Measurements from ENCODE around the gene CD69.

The CD69 gene

GRCh38 chr12:9755035-9755434, 5.7 kb downstream of the CD69 start:
- Histone ChIP-seq H3K27ac (ENCODE audit: low read length) (no peak overlapping the region), H3K4me1 (ENCODE audit: control insufficient read depth in 1 of 2, insufficient read depth in 2 of 2, low read length in 2 of 2) (peaks cover 0 to 4% of the 10 kb centered on the region in 2 donors), H3K36me3 (ENCODE audit: control insufficient read depth in 1 of 2, insufficient read depth in 2 of 2, low read length in 2 of 2) (no peaks in the 10 kb centered on the region)

GRCh38 chr12:9754099-9754927, 6.4 kb downstream of the CD69 start:
- no peaks in the 10 kb centered on the region for H3K27me3 ChIP-seq (ENCODE audit: low read depth, low read length)
- H3K9me3 ChIP-seq (ENCODE audit: control insufficient read depth in 1 of 2, low read length in 2 of 2) = no peaks in the 10 kb centered on the region
- H3K27ac ChIP-seq (ENCODE audit: low read length) = no peak overlapping the region
- no peaks in the 10 kb centered on the region for H3K36me3 ChIP-seq (ENCODE audit: control insufficient read depth in 1 of 2, insufficient read depth in 2 of 2, low read length in 2 of 2)
- peaks cover 0 to 4% of the 10 kb centered on the region in 2 donors for H3K4me1 ChIP-seq (ENCODE audit: control insufficient read depth in 1 of 2, insufficient read depth in 2 of 2, low read length in 2 of 2)
- no peak overlapping the region for H3K4me3 ChIP-seq (ENCODE audit: low read depth in 1 of 2, low read length in 2 of 2)

More at GRCh38 chr12:9755035-9755434, 5.7 kb downstream of the CD69 start:
- H3K27me3 ChIP-seq (ENCODE audit: low read depth, low read length) = no peaks in the 10 kb centered on the region
- H3K9me3 ChIP-seq (ENCODE audit: control insufficient read depth in 1 of 2, low read length in 2 of 2) = no peaks in the 10 kb centered on the region
- no peak overlapping the region for H3K4me3 ChIP-seq (ENCODE audit: low read depth in 1 of 2, low read length in 2 of 2)

- no peaks in the 10 kb centered on the region for H3K27me3 ChIP-seq (ENCODE audit: low read depth, low read length)
- no peak overlapping the region for H3K4me3 ChIP-seq (ENCODE audit: low read depth in 1 of 2, low read length in 2 of 2)
These were observed 7.2 kb downstream of the CD69 start for GRCh38 chr12:9753498-9753897.

DNA sequence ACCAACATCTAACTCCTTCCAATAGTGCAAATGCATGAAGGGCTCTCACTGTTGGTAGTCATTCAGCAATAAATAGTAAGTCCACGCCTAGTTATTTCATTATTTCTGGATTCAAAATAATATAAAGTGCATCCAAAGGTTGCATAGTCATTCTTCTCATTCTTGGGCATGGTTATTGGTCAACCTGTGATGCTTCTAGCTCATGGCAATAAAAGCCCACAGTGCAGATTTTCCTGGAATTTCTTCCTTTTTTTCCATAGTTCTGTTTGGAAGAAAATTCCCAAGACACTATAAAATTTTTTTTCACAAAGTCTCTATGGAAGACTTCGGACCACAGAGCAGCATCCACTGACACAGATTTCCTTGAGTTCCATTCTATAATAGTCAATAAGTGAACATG, 7.6 kb downstream of the CD69 start:
- H3K4me3 ChIP-seq (ENCODE audit: low read depth in 1 of 2, low read length in 2 of 2) = no peak overlapping the region
- H3K36me3 ChIP-seq (ENCODE audit: control insufficient read depth in 1 of 2, insufficient read depth in 2 of 2, low read length in 2 of 2) = no peaks in the 10 kb centered on the region
- no peaks in the 10 kb centered on the region for H3K9me3 ChIP-seq (ENCODE audit: control insufficient read depth in 1 of 2, low read length in 2 of 2)
- H3K27me3 ChIP-seq (ENCODE audit: low read depth, low read length) = no peaks in the 10 kb centered on the region
- H3K4me1 ChIP-seq (ENCODE audit: control insufficient read depth in 1 of 2, insufficient read depth in 2 of 2, low read length in 2 of 2) = peaks cover 0 to 4% of the 10 kb centered on the region in 2 donors
- H3K27ac ChIP-seq (ENCODE audit: low read length) = no peak overlapping the region

More at GRCh38 chr12:9753498-9753897, 7.2 kb downstream of the CD69 start:
- Histone ChIP-seq H3K4me1 (ENCODE audit: control insufficient read depth in 1 of 2, insufficient read depth in 2 of 2, low read length in 2 of 2) (peaks cover 0 to 4% of the 10 kb centered on the region in 2 donors), H3K9me3 (ENCODE audit: control insufficient read depth in 1 of 2, low read length in 2 of 2) (no peaks in the 10 kb centered on the region), H3K36me3 (ENCODE audit: control insufficient read depth in 1 of 2, insufficient read depth in 2 of 2, low read length in 2 of 2) (no peaks in the 10 kb centered on the region), H3K27ac (ENCODE audit: low read length) (no peak overlapping the region)

- Histone ChIP-seq H3K4me1 (ENCODE audit: control insufficient read depth in 1 of 2, insufficient read depth in 2 of 2, low read length in 2 of 2) (peaks cover 0 to 4% of the 10 kb centered on the region in 2 donors), H3K36me3 (ENCODE audit: control insufficient read depth in 1 of 2, insufficient read depth in 2 of 2, low read length in 2 of 2) (no peaks in the 10 kb centered on the region), H3K4me3 (ENCODE audit: low read depth in 1 of 2, low read length in 2 of 2) (no peak overlapping the region), H3K27me3 (ENCODE audit: low read depth, low read length) (no peaks in the 10 kb centered on the region), H3K27ac (ENCODE audit: low read length) (no peak overlapping the region), H3K9me3 (ENCODE audit: control insufficient read depth in 1 of 2, low read length in 2 of 2) (no peaks in the 10 kb centered on the region)
These were observed 8.4 kb downstream of the CD69 start for GRCh38 chr12:9752145-9752933.

DNA sequence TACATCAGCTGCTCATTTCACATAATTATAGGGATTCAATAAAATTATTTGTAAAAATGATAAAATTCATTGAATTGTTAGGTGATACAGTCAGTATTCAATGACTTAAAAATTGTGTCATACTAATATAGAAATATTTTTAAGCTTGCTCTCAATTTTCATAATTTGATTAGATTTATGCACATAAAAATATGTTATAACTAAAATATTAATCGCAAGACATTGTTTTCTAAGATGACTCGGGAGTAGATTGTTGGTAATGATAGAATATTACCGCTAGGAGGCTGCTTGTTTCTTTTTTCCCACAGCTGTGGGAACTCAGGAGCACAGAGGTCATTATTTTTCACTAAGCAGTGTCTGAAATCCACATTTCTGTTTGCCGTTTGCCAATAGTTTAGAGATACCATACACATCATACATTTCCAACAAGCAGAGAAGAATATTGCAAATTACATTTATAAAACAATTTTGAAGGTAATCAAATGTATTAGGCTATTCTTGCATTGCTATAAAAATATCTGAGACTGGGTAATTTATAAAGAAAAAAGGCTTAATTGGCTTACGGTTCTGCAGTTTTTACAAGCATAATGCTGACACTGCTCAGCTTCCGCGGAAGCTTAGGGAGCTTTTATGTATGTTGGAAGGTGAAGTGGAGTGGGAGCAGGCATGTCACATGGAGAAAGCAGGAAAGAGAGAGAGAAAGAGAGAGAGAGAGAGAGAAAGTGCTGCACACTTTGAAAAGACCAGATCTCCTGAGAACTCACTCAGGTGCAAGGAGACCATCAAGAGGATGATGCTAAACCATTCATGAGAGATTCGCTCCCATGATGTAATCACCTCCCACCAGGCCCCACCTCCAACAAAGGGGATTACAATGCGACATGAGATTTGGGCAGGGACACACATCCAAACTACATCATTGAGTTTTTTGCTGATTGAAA, 9.2 kb downstream of the CD69 start:
- no peaks in the 10 kb centered on the region for H3K27me3 ChIP-seq (ENCODE audit: low read depth, low read length)
- H3K36me3 ChIP-seq (ENCODE audit: control insufficient read depth in 1 of 2, insufficient read depth in 2 of 2, low read length in 2 of 2) = no peaks in the 10 kb centered on the region
- peak overlapping the region in 1 of 2 donors; percentile 19 for H3K4me3 ChIP-seq (ENCODE audit: low read depth in 1 of 2, low read length in 2 of 2)
- peaks cover 0 to 4% of the 10 kb centered on the region in 2 donors for H3K4me1 ChIP-seq (ENCODE audit: control insufficient read depth in 1 of 2, insufficient read depth in 2 of 2, low read length in 2 of 2)
- no peaks in the 10 kb centered on the region for H3K9me3 ChIP-seq (ENCODE audit: control insufficient read depth in 1 of 2, low read length in 2 of 2)
- H3K27ac ChIP-seq (ENCODE audit: low read length) = no peak overlapping the region

DNA sequence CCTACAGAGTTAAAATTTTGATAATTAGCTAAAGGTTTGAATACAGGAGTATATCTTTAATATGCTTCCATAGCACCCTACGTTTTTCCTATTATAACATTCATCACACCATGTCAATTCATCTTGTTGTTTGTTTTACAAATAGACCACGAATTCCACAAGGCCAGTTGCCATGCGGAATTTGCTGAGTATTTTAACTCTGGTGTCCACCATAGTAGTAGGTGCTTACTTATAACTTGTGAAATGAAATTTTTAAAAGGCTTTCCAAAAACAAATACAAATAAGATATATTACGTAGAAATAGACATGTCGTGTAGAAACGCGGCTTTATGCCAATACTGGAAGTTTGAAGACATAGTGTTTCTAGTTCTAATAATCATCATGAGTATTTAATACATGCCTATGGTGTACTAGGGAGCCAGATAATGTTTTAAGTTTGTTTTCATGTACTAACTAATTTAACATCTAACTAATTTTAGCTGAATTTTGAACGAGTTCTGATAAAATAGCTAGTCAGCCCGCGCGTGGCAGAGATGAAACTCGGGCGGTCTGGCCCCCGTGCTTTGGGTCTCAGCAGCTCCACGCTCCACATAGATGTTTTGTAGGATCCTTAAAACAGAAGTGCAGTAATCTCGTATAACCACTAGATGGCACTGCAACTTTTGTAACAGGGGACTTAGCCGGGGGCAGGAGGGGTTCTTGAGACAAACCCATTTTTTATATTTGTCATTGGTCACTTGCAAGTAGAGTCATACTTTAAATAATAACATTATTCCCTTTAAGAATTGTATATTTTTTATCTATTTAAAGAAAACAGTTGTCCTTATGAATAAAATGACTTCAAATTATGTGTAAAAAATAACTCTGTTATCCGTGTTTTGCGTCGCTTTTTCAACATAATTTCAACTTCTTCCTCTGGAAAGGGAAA, 10.2 kb downstream of the CD69 start:
- Histone ChIP-seq H3K27ac (ENCODE audit: low read length) (no peak overlapping the region), H3K4me3 (ENCODE audit: low read depth in 1 of 2, low read length in 2 of 2) (peak overlapping the region in 1 of 2 donors; percentile 19), H3K4me1 (ENCODE audit: control insufficient read depth in 1 of 2, insufficient read depth in 2 of 2, low read length in 2 of 2) (peaks cover 0 to 4% of the 10 kb centered on the region in 2 donors), H3K36me3 (ENCODE audit: control insufficient read depth in 1 of 2, insufficient read depth in 2 of 2, low read length in 2 of 2) (no peaks in the 10 kb centered on the region), H3K9me3 (ENCODE audit: control insufficient read depth in 1 of 2, low read length in 2 of 2) (no peaks in the 10 kb centered on the region), H3K27me3 (ENCODE audit: low read depth, low read length) (no peaks in the 10 kb centered on the region)

GRCh38 chr12:9749640-9750039, 11.1 kb downstream of the CD69 start:
- Histone ChIP-seq H3K9me3 (ENCODE audit: control insufficient read depth in 1 of 2, low read length in 2 of 2) (no peaks in the 10 kb centered on the region), H3K36me3 (ENCODE audit: control insufficient read depth in 1 of 2, insufficient read depth in 2 of 2, low read length in 2 of 2) (no peaks in the 10 kb centered on the region), H3K4me3 (ENCODE audit: low read depth in 1 of 2, low read length in 2 of 2) (no peak overlapping the region), H3K27ac (ENCODE audit: low read length) (no peak overlapping the region), H3K27me3 (ENCODE audit: low read depth, low read length) (no peaks in the 10 kb centered on the region), H3K4me1 (ENCODE audit: control insufficient read depth in 1 of 2, insufficient read depth in 2 of 2, low read length in 2 of 2) (peaks cover 0 to 4% of the 10 kb centered on the region in 2 donors)

- Histone ChIP-seq H3K4me3 (ENCODE audit: low read depth in 1 of 2, low read length in 2 of 2) (no peak overlapping the region), H3K9me3 (ENCODE audit: control insufficient read depth in 1 of 2, low read length in 2 of 2) (no peaks in the 10 kb centered on the region)
These were observed 15.5 kb downstream of the CD69 start for GRCh38 chr12:9745199-9745598.

DNA sequence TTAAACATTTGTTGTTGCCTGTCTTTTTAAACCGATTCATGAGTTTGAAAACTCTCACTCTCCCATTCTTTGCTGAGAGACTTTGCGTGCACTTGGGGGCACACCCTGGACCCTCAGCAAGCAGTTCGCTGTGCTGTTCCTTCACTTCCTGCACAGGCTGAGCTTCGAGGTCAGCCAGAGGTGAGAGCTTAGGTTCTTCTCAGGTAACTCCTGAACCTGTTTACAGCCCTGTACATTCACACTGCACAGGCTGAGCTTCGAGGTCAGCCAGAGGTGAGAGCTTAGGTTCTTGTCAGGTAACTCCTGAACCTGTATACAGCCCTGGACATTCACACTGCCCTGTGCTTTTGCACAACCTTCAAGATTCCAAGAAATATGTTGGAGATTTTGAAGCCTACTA, 18.0 kb downstream of the CD69 start:
- no peaks in the 10 kb centered on the region for H3K4me1 ChIP-seq (ENCODE audit: control insufficient read depth in 1 of 2, insufficient read depth in 2 of 2, low read length in 2 of 2)

More at GRCh38 chr12:9745199-9745598, 15.5 kb downstream of the CD69 start:
- Histone ChIP-seq H3K4me1 (ENCODE audit: control insufficient read depth in 1 of 2, insufficient read depth in 2 of 2, low read length in 2 of 2) (no peaks in the 10 kb centered on the region), H3K27me3 (ENCODE audit: low read depth, low read length) (no peaks in the 10 kb centered on the region), H3K27ac (ENCODE audit: low read length) (no peak overlapping the region), H3K36me3 (ENCODE audit: control insufficient read depth in 1 of 2, insufficient read depth in 2 of 2, low read length in 2 of 2) (no peaks in the 10 kb centered on the region)

More for the DNA sequence above, 18.0 kb downstream of the CD69 start:
- no peak overlapping the region for H3K27ac ChIP-seq (ENCODE audit: low read length)
- H3K9me3 ChIP-seq (ENCODE audit: control insufficient read depth in 1 of 2, low read length in 2 of 2) = no peaks in the 10 kb centered on the region
- H3K4me3 ChIP-seq (ENCODE audit: low read depth in 1 of 2, low read length in 2 of 2) = no peak overlapping the region
- H3K36me3 ChIP-seq (ENCODE audit: control insufficient read depth in 1 of 2, insufficient read depth in 2 of 2, low read length in 2 of 2) = no peaks in the 10 kb centered on the region
- H3K27me3 ChIP-seq (ENCODE audit: low read depth, low read length) = no peaks in the 10 kb centered on the region
